ENCODE results near the gene TRIM50.
"Not testable (repeated sequence)": the region's sequence is repeated elsewhere in the genome, so short reads cannot be mapped to it uniquely, and the experiment has no call there.

The TRIM50 gene

DNA sequence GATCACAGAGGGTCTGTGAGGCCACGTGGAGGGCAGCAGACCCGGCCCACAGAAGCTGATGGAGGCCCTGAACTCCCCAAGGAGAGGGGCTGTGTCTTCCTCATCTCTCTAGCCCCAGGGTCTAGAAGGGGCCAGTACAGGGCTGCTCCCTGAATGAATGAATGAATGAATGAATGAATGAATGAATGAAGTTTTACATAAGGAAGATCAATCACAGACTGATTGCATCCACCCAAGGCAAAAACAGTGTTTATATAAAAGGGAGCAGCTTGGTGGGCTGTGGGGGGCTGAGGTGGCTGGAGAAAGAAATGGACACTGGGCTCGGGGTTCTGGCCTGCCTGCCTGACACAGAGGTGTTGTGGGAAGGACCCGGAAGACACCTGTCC lies 14.4 kb downstream of the TRIM50 start:
- DNase-seq = no peak

DNA sequence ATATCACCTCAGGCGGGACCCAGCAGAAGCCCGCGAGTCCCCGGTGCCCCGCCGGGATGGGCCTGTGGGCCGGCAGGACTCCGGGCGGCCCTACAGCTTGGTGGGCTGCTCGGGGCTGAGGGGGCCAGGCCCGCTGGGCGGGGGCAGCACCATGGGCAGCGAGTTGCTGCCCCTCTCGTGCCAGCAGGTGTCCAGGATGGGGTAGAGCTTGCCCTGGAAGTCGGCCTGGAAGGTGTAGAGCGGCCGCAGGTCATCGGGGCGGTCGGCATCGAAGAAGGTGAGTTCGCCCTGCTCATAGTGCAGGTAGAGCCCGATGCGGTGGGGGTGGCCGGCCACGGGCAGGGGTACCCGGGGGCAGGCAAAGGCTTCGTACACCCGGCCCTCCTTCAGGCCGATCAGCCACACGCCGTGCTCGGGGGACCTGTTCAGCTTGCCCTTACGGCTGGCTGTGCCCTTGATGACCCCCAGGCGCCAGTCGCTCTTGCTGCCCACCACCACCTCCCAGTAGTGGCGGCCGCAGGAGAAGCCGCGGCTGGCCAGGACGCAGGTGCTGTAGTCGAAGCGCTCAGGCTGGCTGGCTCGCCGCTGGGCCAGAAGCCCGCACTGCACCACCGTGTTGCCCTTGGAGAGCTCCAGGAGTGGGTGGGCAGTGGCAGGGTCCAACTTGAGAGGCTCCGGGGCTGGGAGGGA lies 14.9 kb downstream of the TRIM50 start:
- no peak for DNase-seq

DNA sequence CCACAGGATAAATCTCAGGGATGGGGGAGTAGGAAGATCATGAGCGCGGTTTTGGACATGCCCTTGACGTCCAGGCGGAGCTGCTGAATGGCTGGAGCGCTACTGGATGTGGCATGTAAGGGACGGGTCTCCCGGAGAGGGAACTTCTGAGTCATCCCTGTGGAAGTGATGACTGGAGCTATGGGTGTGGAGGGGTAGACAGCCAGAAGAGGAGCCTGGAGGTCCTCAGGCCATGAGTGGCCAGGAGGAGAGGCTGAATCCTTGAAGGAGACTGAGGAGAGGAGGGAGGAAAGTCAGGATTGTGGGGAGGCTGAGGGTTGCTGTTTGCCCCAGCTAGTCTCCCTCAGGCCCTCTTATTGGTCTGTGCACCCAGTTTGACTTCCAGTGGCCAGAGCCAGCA lies 16.5 kb downstream of the TRIM50 start:
- not testable (repeated sequence) for DNase-seq

DNA sequence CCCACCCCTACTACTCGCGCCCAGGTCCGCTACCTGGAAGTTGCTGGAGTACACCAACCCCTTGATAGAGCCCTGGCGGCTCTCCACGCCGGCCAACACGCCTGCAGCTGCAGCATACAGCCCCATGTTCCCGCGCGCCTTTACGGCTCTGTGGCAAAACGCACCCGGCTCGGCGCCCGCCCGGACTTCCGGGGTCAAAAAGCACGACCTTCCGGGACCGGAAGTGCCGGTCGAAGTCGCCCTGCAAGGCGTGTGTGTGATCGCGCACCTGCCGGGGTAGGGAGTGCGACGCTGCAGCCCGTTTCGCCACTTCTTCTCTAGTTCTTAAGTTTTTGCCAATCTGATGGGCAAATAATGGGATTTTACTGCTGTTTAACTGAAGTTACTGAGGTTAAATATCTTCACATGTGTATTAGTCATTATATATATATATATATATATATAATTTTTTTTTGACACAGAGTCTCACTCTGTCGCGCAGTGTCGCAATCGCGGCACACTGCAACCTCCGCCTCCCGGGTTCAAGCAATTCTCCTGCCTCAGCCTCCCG lies 19.1 kb downstream of the TRIM50 start, which contains the start of gene NSUN5:
NSUN5 (minus strand) TSS at position 162 of the 550 bp plus-strand sequence; CDS start at position 126, 36 bp downstream.
- peak; percentile 84 to 93 for DNase-seq

DNA sequence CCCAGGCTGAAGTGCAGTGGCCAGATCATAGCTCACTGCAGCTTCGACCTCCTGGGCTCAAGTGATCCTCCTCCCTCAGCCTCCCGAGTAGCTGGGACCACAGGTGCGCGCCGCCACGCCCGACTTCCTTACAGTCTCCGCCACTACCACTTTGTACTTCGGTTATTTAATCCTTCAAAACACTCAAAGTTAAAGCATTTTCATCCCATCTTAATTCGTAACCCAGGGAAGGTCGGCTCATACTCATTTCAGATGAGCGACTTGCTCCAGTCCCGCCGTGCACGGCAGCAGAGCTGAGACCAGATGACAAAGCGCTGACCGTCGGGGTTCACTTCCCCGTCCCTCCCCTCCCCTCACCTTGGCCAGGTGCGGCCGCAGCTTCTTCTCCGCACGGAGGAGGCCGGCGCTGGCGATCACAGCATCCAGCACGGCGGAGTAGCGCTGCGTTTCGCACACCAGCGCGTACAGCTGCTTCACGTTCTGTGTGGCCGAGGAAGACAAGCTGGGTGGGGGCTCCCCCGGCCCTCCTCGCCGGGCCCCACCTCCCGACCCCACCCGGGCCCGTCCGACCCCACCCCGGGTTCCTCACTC lies 19.7 kb downstream of the TRIM50 start:
- DNase-seq = no peak

DNA sequence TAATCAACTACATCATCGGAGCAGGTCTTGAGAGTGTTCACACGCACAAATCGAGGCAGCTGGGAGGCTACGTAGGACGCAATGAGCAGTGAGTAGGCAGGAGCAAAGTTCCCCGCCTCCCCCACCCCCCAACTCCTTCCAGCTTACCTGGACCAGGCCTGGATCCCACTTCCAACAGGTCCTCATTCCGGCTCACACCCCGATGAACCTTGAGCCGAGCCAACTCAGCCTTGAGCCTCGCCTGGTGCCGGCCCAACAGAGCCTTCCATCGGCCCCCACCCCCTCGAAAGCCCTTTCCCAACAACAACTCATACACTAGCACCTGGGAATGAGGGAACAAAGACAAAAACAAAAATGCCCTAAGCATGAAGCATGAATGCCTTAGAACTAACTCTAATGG lies 20.4 kb downstream of the TRIM50 start:
- no peak for DNase-seq

DNA sequence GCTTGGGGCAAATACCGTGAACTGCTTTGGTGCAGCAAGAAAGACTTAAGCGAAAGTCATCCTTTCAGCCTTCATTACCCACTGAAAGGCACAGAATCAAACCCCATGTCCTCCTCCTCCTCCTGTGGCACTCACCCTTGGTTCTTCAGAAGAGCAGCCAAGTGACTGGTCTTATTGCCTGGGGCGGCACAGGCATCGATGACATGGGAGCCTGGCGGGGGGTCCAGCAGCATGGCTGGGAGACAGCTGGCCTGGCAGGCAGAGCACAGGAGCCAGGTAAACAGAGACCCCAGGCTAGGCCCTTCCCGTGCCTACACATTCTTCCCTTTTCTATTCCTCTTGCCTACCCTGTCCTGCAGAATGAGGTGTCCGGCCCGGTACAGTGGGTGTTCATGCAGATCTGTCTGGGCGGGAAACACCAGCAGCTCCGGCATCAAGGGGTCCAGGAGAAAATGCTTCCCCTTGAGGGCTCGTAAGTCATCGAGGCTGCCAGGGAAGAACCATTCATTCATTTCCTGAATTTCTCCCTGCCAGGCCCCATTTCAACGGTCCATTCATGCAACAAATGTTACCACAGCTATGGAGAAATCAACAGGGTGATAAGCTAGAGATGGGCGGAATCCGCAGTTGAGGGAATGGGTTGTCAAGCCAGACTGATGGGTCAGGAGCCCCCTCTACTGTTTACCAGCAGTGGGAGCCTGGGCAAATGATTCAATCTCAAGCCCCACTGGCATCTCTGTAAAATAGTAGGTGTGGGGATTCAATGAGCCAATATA lies 23.1 kb downstream of the TRIM50 start:
- DNase-seq = peak; percentile 20 to 56

DNA sequence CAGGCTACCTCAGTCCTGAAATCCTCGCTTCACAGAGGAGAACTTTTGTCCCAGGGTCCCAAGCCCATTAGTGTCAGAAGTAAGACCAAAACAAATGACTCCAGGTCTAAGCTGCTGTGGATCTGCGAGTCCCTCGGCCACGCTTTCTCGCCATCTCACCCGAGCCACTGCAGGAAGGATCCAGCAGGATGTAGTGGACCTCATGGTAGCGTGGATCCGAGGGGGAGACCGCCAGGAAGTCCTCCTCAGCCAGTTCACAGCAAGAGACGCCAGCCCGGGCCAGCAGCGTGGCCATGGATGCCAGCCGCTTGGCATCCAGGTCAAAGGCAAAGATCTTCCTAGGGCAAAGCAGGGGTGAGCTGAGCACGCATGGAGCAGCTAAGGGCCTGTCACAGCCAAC lies 23.8 kb downstream of the TRIM50 start:
- DNase-seq = no peak

DNA sequence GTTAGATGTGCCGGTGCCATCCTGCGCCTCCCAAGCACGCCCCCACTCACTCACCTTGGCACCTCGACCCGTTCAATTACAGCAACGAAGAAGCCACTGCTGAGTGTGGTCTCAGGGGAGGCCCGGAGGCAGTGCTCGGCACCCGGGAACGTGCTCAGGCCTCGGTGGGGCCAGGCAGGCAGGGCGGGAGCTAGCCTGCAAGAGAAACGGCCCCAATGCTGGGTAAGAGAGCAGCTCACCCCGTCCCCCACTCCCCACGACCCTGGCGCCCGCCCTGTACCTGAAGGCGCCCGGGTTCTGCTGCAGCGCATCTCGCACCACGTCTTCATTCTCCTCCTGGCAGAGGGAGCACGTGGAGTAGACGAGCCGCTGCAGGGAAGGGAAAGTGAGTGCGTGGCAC lies 24.3 kb downstream of the TRIM50 start:
- no peak for DNase-seq

DNA sequence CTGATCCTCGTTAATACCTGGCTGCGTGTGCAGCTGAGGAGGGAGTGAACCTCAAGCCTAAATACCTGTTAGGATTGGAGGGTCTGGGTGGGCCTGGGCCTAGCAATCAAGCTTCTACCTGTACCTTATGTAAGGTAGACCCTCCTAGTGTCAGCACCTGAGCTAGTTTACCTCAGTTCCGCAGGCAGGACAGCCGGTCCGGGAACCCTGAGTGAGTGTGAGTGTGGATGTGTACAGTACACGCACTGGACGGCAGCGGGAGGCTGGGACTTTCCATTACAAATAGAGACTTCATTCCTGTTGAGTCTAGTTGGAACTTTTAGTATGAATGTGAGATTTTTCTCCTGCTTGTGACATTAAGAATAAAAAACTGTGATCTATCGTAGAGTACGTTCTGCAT lies 25.0 kb downstream of the TRIM50 start:
- not testable (repeated sequence) for DNase-seq

DNA sequence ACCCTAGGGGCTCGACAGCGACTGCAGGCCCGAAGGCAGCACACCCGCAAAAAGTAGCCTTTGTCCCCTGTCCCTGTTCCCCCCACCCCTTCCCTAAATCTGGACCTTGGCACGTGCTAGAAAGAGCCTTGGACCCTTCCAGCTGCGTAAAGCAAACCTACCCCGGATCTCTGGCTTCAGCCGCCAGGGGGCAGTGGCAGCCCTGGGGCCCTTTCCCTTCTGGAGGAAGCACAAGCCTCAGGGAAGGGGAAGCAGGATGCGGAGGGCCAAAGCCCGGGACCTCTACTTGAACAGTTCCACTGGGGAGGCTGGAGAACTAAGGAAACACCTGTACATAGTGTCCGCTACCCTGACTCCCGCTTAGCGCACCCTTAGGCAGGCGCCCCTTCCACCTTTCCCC lies 26.8 kb downstream of the TRIM50 start:
- DNase-seq = not testable (repeated sequence)

DNA sequence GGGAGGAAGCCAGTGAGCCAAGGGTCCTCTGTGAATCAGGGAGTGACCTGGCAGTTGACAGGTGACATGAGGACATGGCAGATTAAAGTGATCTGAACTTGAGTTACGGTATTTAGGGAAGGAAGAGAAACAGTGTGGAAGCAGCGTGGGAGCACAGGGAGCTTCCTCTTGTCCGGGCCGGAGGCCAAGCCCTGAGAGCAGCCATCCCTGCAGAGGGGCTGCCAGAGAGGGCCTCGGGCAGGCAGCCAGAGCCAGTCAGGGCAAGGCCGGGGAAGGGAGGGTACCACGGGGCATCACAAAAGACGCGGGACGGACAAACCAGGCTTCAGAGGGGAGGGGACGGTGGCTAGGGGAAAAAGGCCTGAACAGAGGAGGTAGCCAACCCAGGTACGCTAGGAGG lies 28.1 kb downstream of the TRIM50 start:
- not testable (repeated sequence) for DNase-seq

DNA sequence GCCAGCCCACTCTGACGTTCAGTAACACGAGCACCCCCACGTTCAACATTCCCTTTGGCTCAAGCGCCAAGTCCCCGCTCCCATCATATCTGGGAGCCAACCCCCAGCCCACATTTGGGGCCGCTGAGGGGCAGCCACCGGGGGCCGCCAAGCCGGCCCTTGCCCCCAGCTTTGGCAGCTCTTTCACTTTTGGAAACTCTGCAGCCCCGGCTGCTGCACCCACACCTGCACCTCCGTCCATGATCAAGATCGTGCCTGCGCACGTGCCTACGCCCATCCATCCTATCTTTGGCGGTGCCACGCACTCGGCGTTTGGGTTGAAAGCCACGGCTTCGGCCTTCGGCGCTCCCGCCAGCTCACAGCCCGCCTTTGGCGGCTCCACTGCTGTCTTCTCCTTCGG lies 30.2 kb downstream of the TRIM50 start:
- DNase-seq = not testable (repeated sequence)

DNA sequence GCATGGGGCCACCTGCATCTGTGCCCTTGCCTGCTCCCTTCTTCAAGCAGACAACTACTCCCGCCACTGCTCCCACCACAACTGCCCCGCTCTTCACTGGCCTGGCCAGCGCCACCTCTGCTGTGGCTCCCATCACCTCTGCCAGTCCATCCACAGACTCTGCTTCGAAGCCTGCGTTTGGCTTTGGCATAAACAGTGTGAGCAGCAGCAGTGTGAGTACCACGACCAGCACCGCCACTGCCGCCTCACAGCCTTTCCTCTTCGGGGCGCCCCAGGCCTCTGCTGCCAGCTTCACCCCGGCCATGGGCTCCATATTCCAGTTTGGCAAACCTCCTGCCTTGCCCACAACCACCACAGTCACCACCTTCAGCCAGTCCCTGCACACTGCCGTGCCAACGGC lies 30.6 kb downstream of the TRIM50 start:
- DNase-seq = not testable (repeated sequence)

DNA sequence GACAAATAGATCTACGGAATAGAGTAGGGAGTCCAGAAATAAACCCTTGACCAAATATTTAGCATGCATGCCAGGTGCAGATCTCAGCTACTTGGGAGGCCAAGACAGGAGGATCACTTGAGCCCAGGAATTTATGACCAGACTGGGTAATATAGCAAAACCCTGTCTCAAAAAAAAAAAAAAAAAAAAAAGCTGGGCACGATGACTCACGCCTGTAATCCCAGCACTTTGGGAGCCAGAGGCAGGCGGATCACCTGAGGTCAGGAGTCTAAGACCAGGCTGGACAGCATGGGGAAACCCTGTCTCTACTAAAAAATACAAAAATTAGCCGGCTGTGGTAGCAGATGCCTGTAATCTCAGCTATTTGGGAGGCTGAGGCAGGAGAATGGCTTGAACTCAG lies 50.7 kb downstream of the TRIM50 start:
- DNase-seq = not testable (repeated sequence)

DNA sequence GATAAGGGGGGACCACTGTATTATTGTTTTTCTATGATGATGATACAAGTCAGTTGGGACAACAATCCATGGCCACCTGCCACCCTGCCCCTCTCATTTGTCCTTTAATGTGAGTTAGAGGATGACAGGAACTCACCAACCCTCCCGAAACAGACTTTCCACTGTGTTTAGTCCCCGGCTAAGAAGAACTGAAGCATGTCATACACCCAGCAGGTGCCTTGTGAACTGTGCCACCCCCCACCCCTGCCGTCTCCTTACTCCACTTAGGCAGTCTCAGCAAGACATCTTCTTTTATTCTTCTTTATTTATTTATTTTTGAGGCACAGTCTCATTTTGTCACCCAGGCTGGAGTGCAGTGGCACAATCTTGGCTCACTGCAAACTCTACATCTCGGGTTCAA lies 60.1 kb downstream of the TRIM50 start:
- not testable (repeated sequence) for DNase-seq

DNA sequence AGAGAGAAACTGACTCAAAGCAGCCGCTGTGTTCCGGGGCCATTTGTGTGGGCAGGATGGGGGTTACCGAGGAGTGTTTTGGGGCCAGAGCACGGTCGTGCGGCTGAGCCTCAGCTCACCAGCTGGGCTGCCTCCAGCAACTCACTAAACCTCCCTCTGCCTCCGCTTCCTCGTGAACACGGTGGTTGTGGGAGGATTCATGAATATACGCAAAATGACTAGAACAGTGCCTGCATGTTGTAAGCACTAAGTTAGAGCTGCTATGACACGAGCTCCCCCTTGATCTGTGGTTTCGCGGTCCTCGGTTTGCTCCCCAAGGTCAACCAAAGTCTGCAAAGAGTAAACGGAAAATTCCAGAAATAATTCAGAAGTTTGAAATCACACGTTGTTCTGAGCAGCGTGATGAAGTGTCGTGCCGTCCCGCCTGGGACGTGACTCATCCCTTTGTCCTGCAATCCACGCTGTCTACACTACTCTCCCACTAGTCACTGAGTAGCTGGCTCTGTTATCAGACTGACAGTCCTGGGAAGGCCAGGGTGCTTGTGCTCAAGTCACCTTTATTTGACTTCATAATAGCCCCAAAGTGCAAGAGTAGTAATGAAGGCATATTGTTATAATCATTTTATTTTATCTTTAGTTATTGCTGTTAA lies 61.0 kb downstream of the TRIM50 start:
- not testable (repeated sequence) for DNase-seq

Measured in inflammatory macrophage (primary cell).